22Rv1 (cell line): ENCODE data around the gene PROM1.

Experiments used
- CTCF ChIP-seq: fragments of 450-650 bp; IDR thresholded peaks from 2 replicates; pipeline ENCODE4 v1.5.1; 2017; ENCODE audit warnings: mild to moderate bottlenecking
- ZFX ChIP-seq: fragments of 450-650 bp; IDR thresholded peaks from 2 replicates; pipeline ENCODE4 v1.6.1; 2017; ENCODE audit warnings: antibody characterized with exemption, borderline replicate concordance

DNA sequence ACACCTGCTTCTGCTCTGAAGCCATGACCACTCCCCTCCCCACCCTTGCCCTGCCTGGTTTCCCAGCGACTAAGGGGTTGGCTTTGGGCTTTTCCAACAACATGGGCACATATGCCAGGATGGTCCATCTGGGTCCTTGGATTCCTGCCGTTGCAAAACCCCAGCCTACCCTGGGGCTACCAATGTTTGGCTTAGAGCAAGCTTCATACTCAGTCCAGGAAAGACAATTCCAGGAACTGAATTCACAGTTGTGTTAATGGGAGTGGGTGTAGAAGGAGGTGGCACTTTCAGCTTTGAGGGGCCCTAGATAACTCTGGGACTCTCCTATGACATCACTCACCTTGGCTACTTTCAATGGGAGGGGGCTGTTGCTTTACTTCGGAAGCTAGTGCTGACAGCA, 154.3 kb downstream of the PROM1 start:
- TF ChIP-seq CTCF (no peak), ZFX (no peak)
